ENCODE results near the gene HMHB1.

DNA sequence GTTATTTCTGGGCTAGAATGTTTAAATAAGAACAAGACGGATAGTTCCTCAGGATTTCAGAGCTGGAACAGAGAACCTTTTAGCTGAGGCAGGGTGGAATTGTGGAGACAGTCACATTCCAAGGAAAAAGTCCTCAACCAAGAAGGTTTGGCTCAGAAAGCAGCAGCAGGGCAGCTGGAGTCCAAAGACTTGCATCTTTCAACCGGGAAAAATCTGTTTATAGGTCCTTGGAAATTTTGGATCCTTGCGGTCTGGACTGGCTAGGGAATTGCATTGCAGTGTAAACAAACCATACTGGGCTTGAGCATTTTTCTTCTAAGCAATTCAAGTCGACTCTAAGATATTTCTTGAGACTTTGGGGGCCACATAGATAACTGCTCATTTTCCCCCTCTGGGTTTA lies 40.8 kb upstream of the HMHB1 start:
- TF ChIP-seq, protein P1, sequence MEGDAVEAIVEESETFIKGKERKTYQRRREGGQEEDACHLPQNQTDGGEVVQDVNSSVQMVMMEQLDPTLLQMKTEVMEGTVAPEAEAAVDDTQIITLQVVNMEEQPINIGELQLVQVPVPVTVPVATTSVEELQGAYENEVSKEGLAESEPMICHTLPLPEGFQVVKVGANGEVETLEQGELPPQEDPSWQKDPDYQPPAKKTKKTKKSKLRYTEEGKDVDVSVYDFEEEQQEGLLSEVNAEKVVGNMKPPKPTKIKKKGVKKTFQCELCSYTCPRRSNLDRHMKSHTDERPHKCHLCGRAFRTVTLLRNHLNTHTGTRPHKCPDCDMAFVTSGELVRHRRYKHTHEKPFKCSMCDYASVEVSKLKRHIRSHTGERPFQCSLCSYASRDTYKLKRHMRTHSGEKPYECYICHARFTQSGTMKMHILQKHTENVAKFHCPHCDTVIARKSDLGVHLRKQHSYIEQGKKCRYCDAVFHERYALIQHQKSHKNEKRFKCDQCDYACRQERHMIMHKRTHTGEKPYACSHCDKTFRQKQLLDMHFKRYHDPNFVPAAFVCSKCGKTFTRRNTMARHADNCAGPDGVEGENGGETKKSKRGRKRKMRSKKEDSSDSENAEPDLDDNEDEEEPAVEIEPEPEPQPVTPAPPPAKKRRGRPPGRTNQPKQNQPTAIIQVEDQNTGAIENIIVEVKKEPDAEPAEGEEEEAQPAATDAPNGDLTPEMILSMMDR (optimal IDR thresholded peaks at IDR 0.05 in 1 of 3, IDR thresholded peaks at IDR 0.05 in 1 of 3, conservative IDR thresholded peaks at IDR 0.05 in 1 of 3; ENCODE audit: extremely low read depth in 1 of 3, insufficient read depth in 2 of 3, low read length in 3 of 3), result no peak
- no peak for TF ChIP-seq EZH2 (IDR thresholded peaks at IDR 0.05; ENCODE audit: low read length)

Measured in keratinocyte (primary cell).